HG03460 (cell line): ENCODE measurements around the gene AMTN.

Experiments
- ATAC-seq: cut with Tn5 transposase; IDR thresholded peaks from one replicate; pipeline ENCODE4 v1.9.1; 2021; ENCODE audit not compliant: unreplicated experiment

AMTN gene

DNA sequence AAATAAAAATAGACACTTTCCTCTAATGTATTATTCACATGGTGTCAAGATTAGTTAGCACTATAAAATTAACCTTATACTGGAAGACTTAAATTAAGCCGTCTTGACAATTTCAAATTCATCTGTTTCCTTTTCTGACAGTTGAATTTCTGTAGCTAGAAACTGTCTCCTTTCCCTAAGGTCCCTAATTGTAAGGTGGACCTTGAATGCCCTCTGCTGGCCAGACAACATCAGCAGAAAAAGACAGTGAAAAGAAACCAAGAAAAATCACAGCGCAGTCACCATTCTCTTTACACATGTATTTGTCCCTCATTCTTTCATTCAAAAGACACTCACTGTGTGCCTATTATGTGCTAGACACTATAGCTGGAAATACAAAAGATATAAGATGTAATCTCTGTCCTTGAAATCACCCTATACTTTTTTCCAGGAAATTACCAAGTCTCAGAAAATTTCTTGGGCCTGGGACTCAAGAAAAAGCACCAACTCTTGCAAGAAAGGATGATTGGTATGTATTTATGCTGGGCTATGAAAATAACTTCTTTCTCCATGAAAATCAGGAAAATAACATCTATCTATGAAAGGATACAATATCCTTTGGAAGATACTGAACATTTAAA, 41.0 kb downstream of the AMTN start:
- ATAC-seq, result peak; percentile 90

DNA sequence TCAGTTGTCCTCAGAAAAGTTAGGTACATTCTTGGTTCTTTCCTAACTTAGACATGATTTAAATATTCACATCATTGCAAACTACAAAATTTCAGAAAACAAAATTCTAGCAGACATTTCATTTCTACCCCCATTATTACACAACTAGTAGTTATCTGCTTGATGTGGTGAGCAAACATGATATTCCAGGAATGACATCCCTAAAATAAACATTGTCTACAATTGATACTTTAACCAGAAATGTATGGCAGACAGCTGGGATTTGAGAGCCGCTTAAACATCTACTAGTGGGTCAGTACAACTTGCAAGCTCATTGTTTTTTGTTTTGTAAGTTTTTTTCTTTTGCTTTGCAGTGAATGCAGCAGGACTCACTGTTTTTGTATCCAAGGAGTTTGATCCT, 41.6 kb downstream of the AMTN start:
- no peak for ATAC-seq

DNA sequence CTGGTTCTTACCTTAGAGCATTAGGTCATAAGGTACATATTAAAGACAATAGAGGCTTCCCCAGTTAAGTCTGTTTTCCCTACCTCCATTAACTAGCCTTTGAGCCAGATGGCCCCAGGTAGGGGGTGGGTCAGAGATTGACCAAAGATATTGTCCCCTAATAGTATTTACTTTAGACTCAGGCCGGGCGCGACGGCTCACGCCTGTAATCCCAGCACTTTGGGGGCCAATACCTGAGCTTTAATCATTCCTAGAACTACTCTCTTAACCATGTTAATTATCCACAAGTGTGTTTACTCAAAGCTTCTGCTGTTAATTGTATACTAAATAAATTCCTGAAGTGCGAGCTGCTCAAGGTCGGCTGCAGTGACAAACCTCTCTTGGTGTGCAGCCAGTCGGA, 45.7 kb downstream of the AMTN start:
- ATAC-seq, result no peak

DNA sequence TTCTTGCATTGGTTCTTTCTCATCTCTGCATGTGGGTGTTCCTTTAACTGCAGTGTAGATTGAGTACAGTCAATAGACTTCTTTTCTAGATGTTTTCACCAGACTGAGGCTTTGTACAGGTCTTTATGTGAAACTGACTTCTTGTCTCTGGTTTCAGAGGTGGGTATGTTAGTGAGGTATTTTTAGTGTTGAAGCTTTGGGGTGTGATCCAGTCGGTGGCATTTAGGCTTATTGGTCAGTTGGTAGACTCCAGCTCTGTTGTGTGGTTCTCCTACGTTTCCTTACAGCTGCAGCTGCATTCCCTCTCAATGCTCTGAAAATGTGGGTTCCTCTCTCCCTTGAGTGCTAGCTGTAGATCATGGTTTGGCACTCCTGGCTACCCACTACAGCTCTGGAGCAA, 52.4 kb downstream of the AMTN start:
- ATAC-seq, result no peak

DNA sequence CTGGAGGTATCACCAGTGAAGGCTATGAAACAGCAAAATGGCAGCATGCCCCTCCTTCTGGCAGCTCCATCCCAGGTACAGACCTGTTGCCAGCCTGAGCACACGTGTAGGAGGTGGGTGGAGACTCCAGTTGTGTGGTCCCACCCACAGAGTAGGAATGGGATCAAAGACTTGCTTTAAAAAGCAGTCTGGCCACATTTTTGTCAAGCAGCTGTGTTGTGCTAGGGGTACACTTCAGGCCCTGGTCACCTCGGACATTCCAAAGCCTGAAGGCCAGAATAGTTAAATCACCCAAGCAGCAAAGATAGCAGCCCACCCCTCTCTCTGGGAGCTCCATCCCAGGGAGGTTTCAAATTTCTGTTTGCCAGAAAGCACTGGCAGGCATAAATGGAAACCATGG, 53.4 kb downstream of the AMTN start:
- no peak for ATAC-seq

DNA sequence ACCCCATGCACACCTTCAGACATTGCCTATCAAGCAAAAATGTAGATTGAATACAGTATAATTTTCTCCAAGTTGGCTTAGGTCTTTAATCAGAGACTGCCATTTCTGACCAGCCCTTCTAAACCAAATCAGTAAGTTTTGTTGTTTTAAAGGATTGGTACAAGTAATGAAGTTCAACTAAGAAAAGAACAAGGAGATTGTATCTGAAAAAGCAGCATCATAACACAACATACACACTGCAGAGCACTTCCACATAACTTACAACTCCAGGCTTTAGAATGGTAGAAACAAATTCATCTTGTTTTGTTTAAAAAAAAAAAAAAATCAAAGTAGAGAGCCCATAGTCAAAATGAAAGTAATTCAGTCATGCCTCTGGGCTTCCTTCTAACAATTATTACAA, 57.6 kb downstream of the AMTN start:
- ATAC-seq, result no peak

DNA sequence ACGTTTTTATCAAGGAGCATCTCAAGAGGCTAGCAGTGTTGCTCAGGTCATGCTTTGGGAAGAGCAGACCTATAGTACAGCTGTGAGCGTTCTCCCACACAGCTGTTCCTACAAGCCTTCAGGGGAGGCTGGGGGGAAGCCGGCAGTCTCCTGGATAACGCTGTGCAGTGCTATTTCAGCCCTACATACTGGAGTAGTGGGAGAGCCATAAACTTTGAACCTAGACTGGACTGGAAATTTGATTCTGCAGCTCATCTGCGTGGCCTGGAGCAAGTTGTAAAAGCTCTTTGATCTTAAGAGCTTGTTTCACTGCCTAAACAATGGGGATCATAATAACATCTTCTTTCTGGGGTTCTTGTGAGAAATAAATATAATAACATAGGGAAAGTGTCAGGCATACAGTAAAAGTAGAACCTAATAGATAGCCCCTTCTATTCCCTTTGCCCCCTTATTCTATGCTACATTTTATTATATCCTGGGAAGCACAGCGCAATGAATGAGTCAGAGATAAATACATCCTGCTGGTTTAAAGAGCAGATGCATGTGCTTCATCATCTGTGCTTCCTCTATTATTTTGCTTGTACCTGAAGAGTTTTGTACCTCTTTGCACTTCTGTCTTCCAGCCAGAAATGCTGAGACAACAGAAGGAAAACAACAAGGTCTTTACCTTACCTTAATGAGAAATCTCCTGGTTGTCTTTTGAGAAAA, 59.0 kb downstream of the AMTN start:
- ATAC-seq, result no peak

DNA sequence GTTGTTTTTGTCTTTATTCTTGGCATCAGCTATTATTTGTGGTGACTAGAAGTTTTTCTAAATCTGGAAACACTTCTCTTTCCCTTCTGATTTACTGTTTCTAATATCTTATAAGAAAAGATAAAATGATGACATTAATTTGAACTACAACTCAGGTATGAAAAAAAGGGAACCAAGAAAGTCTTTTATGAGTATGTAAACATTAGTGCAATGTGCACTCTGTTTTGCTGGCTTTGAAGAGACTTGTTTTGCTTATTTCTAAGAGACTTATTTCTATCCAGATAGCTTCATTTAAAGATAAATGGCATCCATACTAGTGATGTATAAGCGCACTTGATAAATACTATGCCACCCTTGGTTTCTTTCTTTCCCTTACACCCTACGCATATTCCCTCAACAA, 63.6 kb downstream of the AMTN start:
- ATAC-seq, result no peak
